ENCODE data around the gene NRAP. TPM values are rescaled to one million over a fixed set of nuclear protein-coding genes. Genes with fewer than 3 reads are reported as not detected.

NRAP gene
- total RNA-seq, 1 donor from 2014 or later, result not detected

- DNase-seq (ENCODE audit: low spot score, unreplicated experiment), result no peak
- no peak overlapping the region for H3K4me3 Mint-ChIP-seq (ENCODE audit: low read depth)
Observed at GRCh38 chr10:113711142-113711541, 47.3 kb upstream of the NRAP start.

GRCh38 chr10:113709221-113709838 lies 45.5 kb upstream of the NRAP start:
- Mint-ChIP-seq H3K4me1 (ENCODE audit: low read depth) (peaks cover 30% of the 10 kb centered on the region), H3K27ac (no peak overlapping the region), H3K4me3 (ENCODE audit: low read depth) (no peak overlapping the region), H3K9me3 (ENCODE audit: low read depth) (no peaks in the 10 kb centered on the region), H3K36me3 (ENCODE audit: insufficient read depth) (no peaks in the 10 kb centered on the region), H3K27me3 (no peaks in the 10 kb centered on the region)
- TF ChIP-seq CTCF (IDR thresholded peaks at IDR 0.05; ENCODE audit: unreplicated experiment), result no peak
- DNase-seq (ENCODE audit: low spot score, unreplicated experiment), result no peak

More at GRCh38 chr10:113711142-113711541, 47.3 kb upstream of the NRAP start:
- TF ChIP-seq CTCF (IDR thresholded peaks at IDR 0.05; ENCODE audit: unreplicated experiment), result no peak
- Mint-ChIP-seq H3K9me3 (ENCODE audit: low read depth) (no peaks in the 10 kb centered on the region), H3K36me3 (ENCODE audit: insufficient read depth) (no peaks in the 10 kb centered on the region), H3K27me3 (no peaks in the 10 kb centered on the region), H3K27ac (no peak overlapping the region), H3K4me1 (ENCODE audit: low read depth) (peaks cover 20% of the 10 kb centered on the region)

DNA sequence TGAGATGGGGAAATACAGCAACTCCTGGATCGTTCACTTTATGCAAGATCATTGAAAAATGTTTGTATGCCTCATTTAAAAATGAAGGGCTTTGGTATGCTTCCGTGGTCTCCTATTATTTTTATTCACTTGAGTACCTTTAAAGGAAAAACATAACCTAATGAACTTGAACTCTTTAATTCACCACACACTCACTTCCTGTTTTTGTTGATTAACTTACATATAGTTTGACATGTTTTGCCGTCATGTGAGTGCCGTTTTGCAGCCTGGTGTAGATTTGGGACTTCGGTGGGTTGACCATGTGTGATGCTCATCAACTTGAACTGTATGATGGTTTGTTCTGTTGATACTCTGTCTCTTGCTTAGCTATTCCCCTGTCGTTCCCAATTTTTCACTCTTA lies 44.8 kb upstream of the NRAP start:
- Mint-ChIP-seq H3K4me3 (ENCODE audit: low read depth) (no peak overlapping the region), H3K4me1 (ENCODE audit: low read depth) (peaks cover 30% of the 10 kb centered on the region), H3K27me3 (no peaks in the 10 kb centered on the region), H3K36me3 (ENCODE audit: insufficient read depth) (no peaks in the 10 kb centered on the region), H3K27ac (no peak overlapping the region), H3K9me3 (ENCODE audit: low read depth) (no peaks in the 10 kb centered on the region)
- no peak for TF ChIP-seq CTCF (IDR thresholded peaks at IDR 0.05; ENCODE audit: unreplicated experiment)
- no peak for DNase-seq (ENCODE audit: low spot score, unreplicated experiment)

- Mint-ChIP-seq H3K4me3 (ENCODE audit: low read depth) (no peak overlapping the region), H3K27ac (no peak overlapping the region), H3K36me3 (ENCODE audit: insufficient read depth) (peaks cover under 1% of the 10 kb centered on the region), H3K4me1 (ENCODE audit: low read depth) (peaks cover 23% of the 10 kb centered on the region), H3K9me3 (ENCODE audit: low read depth) (no peaks in the 10 kb centered on the region), H3K27me3 (no peaks in the 10 kb centered on the region)
- no peak for DNase-seq (ENCODE audit: low spot score, unreplicated experiment)
- TF ChIP-seq CTCF (IDR thresholded peaks at IDR 0.05; ENCODE audit: unreplicated experiment), result no peak
Observed at GRCh38 chr10:113706623-113707022, 42.8 kb upstream of the NRAP start.

DNA sequence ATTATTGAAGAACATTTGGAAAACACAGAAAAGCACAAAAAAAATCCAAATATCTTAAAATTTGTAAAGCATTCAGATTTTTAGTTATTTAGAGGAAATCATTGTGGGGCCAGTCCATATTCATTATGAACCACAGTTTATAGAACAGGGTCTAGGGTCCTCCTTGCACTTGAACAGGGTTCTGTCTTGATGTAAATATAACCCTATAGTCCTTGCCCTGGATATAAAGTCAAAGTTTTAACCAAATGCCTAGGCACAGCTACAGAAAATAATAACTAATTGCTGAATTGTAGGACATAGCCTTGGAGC lies 41.5 kb upstream of the NRAP start:
- Mint-ChIP-seq H3K27me3 (no peaks in the 10 kb centered on the region), H3K9me3 (ENCODE audit: low read depth) (no peaks in the 10 kb centered on the region), H3K27ac (no peak overlapping the region), H3K4me3 (ENCODE audit: low read depth) (no peak overlapping the region), H3K36me3 (ENCODE audit: insufficient read depth) (peaks cover 5% of the 10 kb centered on the region), H3K4me1 (ENCODE audit: low read depth) (peaks cover 14% of the 10 kb centered on the region)
- TF ChIP-seq CTCF (IDR thresholded peaks at IDR 0.05; ENCODE audit: unreplicated experiment), result peak; percentile 5
- no peak for DNase-seq (ENCODE audit: low spot score, unreplicated experiment)

Data from progenitor cell of endocrine pancreas (in vitro differentiated cells).